Peyer's patch (tissue), 4 donors: ENCODE results near the gene ZMAT5.

Source experiments
- POLR2A ChIP-seq, 2 donors: fragments of 450-650 bp; IDR thresholded peaks; one replicate each; pipeline ENCODE4 v1.5.1; 2017; ENCODE audit warnings: antibody characterized with exemption in 2 of 2, mild to moderate bottlenecking in 2 of 2, moderate library complexity in 2 of 2
- TF ChIP-seq, protein P1 (sequence below), 6 experiments: fragments of 450-650 bp in 4 of 6; fragments of 200-600 bp in 2 of 6; sonication (generic) in 1 of 6; IDR thresholded peaks; one replicate each; pipeline ENCODE4 v1.5.1; 2017 to 2019; ENCODE audit warnings: antibody characterized with exemption in 6 of 6, mild to moderate bottlenecking in 3 of 6, moderate library complexity in 1 of 6

DNA sequence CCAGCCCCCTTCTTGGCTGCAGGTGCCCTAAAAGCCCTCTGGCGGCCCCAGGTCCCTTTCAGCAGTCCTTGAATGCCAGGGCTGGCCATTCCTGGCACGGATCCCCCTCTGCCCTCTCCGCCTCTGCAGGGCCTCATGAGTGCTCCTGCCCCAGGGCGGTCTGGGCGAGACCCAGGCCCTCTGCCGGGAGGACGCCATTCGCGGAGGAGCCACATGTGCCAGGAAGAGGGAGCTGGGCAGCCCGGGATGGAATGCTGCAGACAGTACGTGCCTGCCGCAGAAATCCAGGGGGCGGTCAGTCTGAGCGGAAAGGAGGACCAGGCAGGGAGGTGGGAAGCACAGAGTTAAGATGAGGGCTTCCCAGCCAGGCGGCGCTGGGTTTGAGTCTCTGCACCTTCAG lies 44.2 kb downstream of the ZMAT5 start:
- TF ChIP-seq, protein P1, sequence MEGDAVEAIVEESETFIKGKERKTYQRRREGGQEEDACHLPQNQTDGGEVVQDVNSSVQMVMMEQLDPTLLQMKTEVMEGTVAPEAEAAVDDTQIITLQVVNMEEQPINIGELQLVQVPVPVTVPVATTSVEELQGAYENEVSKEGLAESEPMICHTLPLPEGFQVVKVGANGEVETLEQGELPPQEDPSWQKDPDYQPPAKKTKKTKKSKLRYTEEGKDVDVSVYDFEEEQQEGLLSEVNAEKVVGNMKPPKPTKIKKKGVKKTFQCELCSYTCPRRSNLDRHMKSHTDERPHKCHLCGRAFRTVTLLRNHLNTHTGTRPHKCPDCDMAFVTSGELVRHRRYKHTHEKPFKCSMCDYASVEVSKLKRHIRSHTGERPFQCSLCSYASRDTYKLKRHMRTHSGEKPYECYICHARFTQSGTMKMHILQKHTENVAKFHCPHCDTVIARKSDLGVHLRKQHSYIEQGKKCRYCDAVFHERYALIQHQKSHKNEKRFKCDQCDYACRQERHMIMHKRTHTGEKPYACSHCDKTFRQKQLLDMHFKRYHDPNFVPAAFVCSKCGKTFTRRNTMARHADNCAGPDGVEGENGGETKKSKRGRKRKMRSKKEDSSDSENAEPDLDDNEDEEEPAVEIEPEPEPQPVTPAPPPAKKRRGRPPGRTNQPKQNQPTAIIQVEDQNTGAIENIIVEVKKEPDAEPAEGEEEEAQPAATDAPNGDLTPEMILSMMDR (IDR thresholded peaks at IDR 0.05): no peak
- TF ChIP-seq POLR2A (IDR thresholded peaks at IDR 0.05): no peak
